Activated CD8-positive, alpha-beta memory T cell treated with anti-CD3 and anti-CD28 coated beads, Interleukin-2, amount 50 U/mL, for 4 hours (primary cell): ENCODE data around the gene NSG1.

ENCODE experiments used
- DNase-seq: peaks from one replicate; pipeline ENCODE4 v3.0.0-alpha.2; 2020

The NSG1 gene

GRCh38 chr4:4374388-4375098 lies 12.4 kb upstream of the NSG1 start:
- no peak for DNase-seq

- no peak for DNase-seq
Measured at GRCh38 chr4:4376074-4376473, 10.8 kb upstream of the NSG1 start.

GRCh38 chr4:4377191-4377590 lies 9.7 kb upstream of the NSG1 start:
- DNase-seq = no peak

GRCh38 chr4:4377732-4378460 lies 9.0 kb upstream of the NSG1 start:
- no peak for DNase-seq

- no peak for DNase-seq
Measured at GRCh38 chr4:4379540-4380087, 7.3 kb upstream of the NSG1 start.

- DNase-seq = no peak
Measured at GRCh38 chr4:4383085-4383484, 3.8 kb upstream of the NSG1 start.

- no peak for DNase-seq
Measured at GRCh38 chr4:4384837-4385236, 2.1 kb upstream of the NSG1 start.

- DNase-seq = no peak
Measured at GRCh38 chr4:4385729-4386295, 1.1 kb upstream of the NSG1 start.

- DNase-seq = peak; percentile 20
Measured at GRCh38 chr4:4386296-4386735, 586 bp upstream of the NSG1 start.

GRCh38 chr4:4387531-4388310 lies 819 bp downstream of the NSG1 start:
- DNase-seq = peak; percentile 39

- DNase-seq = no peak
Measured at GRCh38 chr4:4388311-4388790, 1.4 kb downstream of the NSG1 start.

- no peak for DNase-seq
Measured at GRCh38 chr4:4388836-4389575, 2.1 kb downstream of the NSG1 start.

- no peak for DNase-seq
Measured at GRCh38 chr4:4390046-4390445, 3.1 kb downstream of the NSG1 start.

- no peak for DNase-seq
Measured at GRCh38 chr4:4390515-4391240, 3.8 kb downstream of the NSG1 start.

GRCh38 chr4:4391866-4392265 lies 5.0 kb downstream of the NSG1 start:
- no peak for DNase-seq

GRCh38 chr4:4392501-4393183 lies 5.7 kb downstream of the NSG1 start:
- DNase-seq = no peak

GRCh38 chr4:4394644-4395043 lies 7.7 kb downstream of the NSG1 start:
- DNase-seq = no peak

- no peak for DNase-seq
Measured at GRCh38 chr4:4395371-4395770, 8.5 kb downstream of the NSG1 start.

GRCh38 chr4:4395849-4396627 lies 9.1 kb downstream of the NSG1 start:
- DNase-seq = no peak
